GM19324 (cell line): Measurements from ENCODE around the gene CCDC188.
"Not testable (repeated sequence)": the region's sequence is repeated elsewhere in the genome, so short reads cannot be mapped to it uniquely, and the experiment has no call there.

Experiments used
- ATAC-seq: cut with Tn5 transposase; IDR thresholded peaks from one replicate; pipeline ENCODE4 v1.9.1; 2021; ENCODE audit warnings: mild to moderate bottlenecking, moderate library complexity; ENCODE audit not compliant: unreplicated experiment, low FRiP score

Gene CCDC188

GRCh38 chr22:20172141-20172613, 21.3 kb upstream of the CCDC188 start:
- ATAC-seq, result no peak

GRCh38 chr22:20171288-20172140, 20.7 kb upstream of the CCDC188 start:
- no peak for ATAC-seq

GRCh38 chr22:20170170-20170569, 19.3 kb upstream of the CCDC188 start:
- no peak for ATAC-seq

- ATAC-seq, result no peak
Measured at GRCh38 chr22:20169253-20169822, 18.5 kb upstream of the CCDC188 start.

- no peak for ATAC-seq
Measured at GRCh38 chr22:20167643-20168322, 16.9 kb upstream of the CCDC188 start.

GRCh38 chr22:20166703-20167102, 15.8 kb upstream of the CCDC188 start:
- ATAC-seq, result no peak

- no peak for ATAC-seq
Measured at GRCh38 chr22:20165913-20166312, 15.1 kb upstream of the CCDC188 start.

- ATAC-seq, result no peak
Measured at GRCh38 chr22:20165421-20165820, 14.6 kb upstream of the CCDC188 start.

- ATAC-seq, result no peak
Measured at GRCh38 chr22:20164863-20165262, 14.0 kb upstream of the CCDC188 start.

- no peak for ATAC-seq
Measured at GRCh38 chr22:20160041-20160440, 9.2 kb upstream of the CCDC188 start.

GRCh38 chr22:20159531-20159930, 8.7 kb upstream of the CCDC188 start:
- ATAC-seq, result not testable (repeated sequence)

- ATAC-seq, result no peak
Measured at GRCh38 chr22:20159076-20159475, 8.2 kb upstream of the CCDC188 start.

GRCh38 chr22:20158391-20159036, 7.7 kb upstream of the CCDC188 start:
- ATAC-seq, result no peak

- no peak for ATAC-seq
Measured at GRCh38 chr22:20157430-20158183, 6.8 kb upstream of the CCDC188 start.

- no peak for ATAC-seq
Measured at GRCh38 chr22:20156611-20157429, 6.0 kb upstream of the CCDC188 start.

GRCh38 chr22:20156042-20156389, 5.2 kb upstream of the CCDC188 start:
- no peak for ATAC-seq

- ATAC-seq, result no peak
Measured at GRCh38 chr22:20155330-20156041, 4.6 kb upstream of the CCDC188 start.

GRCh38 chr22:20154602-20155187, 3.8 kb upstream of the CCDC188 start:
- ATAC-seq, result no peak
